NOMO-1 (cell line): ENCODE data around the gene SLC25A34.
A peak's percentile ranks its signal among the peaks of the same experiment; 100 is the strongest.

Experiments used
- DNase-seq, 2 experiments: peaks; one replicate each; lab custom pipeline; 2025; ENCODE audit not compliant: unreplicated experiment in 2 of 2; lab: John Stamatoyannopoulos, UW

SLC25A34 gene

DNA sequence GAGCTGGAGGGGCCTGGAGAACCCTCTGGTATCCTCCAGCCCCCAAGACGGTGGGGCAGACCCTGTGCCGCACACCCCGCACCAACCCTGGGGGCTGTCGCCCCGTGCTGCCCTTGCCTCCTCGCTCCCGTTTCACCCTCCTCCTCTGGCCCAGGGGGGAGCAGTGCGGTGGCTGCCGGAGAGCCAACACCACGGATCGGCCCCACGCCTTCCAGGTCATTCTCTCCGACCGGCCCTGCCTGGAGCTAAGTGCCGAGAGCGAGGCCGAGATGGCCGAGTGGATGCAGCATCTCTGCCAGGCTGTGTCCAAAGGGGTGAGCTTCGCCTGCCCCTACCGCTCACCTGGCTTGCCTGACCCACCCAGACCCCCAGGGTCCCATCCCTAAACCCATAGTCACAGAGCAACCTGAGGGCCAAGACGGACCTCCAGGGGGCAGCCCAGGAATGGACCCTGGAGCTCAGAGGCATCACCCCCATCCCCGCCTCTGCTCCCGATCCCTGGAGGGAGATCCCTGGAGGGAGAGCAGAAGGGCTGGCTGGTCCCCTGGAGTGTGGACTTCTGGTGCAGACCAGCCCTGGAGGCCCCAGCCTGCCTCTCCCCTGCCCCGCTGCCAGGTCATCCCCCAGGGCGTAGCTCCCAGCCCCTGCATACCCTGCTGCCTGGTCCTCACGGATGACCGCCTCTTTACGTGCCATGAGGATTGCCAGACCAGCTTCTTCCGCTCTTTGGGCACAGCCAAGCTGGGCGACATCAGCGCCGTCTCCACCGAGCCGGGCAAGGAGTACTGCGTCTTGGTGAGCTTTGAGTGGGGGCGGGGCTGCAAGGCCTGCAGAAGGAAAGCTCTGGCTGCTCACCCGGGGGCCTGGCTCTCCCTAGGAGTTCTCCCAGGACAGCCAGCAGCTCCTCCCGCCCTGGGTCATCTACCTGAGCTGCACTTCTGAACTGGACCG lies 4.0 kb upstream of the SLC25A34 start:
- no peak for DNase-seq

DNA sequence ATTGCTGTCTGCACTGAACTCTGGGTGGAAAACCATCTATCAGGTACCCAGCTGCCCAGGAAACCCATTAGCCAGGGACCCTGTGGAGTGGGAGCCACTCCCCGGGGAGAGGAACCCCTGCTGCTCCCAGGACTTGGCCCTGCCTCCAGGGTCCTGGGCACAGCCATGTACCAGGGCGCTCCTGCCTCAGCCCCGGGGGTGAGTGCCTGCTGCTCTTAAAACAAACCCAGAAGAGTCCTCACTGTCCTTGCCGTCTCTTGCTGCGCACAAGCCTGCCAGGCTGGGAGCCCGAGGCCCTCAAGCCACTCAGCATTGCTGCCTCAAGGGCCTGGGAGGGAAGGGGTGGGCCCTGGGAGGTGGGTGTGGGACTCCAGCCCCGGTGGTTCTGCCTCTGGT lies 3.4 kb upstream of the SLC25A34 start:
- DNase-seq = no peak

DNA sequence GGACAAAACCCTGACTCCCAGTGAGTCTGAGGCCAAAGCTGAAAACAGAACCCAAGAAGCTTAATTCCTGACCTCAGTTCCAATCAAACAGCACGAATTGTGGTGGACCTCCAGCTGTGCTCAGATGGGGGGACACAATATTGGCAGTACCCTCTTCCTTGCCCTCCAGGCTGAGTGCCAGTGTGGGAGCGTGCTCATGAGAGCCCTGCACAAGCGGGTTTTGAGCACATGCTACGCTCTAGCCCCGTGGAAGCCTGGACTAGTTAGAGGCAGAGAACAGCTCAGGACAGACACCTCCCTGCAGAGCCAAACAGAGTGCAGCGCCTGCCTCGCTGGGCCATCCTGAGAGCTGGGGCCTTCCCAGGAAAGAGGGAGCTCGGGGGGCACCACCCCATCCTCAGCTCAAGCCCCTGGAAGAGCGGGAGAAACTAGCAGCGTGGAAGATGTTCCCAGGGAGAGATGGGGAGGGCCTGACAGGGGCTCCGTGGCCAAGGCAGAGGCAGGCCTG lies 2.8 kb upstream of the SLC25A34 start:
- DNase-seq = no peak

DNA sequence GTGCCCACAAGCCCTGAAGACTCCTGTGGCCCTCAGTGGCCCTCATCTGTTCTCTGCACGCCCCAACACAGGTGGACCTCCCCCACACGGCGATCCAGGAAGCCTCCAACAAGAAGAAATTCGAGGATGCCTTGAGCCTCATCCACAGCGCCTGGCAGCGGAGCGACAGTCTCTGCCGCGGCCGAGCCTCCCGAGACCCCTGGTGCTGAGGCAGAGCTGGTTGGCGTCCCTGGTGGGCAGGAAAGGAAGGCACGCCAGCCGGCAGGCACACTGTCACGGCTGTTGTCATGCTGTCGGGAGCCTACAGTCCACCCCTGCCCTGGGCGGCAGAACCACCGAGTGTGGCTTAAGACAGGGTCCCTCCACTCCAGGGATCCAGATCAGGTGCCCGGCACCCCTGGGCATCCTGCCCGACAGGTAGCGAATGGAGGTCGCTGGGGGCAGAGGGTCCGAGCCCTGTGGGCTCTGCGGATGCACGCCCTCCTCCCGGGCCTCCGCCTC lies 2.3 kb upstream of the SLC25A34 start:
- DNase-seq = no peak

DNA sequence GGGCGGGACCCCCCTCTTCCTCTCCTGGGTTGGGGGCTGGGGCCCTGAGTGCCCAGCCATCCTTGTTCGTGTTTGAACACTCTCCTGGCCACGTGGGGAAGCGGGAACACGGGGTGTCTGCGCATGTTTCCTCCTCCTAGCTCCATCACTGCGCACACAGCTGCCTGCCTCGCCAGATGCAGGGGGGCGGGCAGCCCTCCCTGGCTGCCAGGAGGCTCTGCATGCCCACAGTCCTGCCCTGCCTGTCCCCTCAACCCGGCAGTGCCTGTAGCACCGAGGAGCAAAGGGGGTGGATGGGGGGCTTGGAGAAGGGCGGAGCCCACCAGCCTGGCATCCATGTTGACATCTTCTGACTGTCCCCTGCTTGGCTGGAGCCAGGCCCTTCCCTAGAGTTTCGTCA lies 1.8 kb upstream of the SLC25A34 start:
- DNase-seq = no peak

DNA sequence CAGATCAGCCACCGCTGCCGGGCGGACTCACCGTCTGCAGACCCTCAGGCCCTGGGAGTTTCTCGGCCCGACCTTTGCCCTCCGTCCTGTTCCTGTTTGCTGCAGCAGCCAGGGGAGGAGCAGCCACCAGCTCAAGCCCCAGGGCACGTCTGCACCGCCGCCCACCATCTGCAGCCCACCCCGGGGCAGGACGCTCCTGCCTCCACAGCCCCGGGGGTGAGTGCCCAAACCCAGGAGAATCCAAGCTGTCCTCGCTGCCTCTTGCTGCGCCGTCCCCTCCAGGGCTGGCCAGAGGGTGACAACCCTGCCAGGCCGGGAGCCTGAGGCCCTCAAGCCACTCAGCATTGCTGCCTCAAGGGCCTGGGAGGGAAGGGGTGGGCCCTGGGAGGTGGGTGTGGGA lies 1.2 kb upstream of the SLC25A34 start:
- DNase-seq = no peak

DNA sequence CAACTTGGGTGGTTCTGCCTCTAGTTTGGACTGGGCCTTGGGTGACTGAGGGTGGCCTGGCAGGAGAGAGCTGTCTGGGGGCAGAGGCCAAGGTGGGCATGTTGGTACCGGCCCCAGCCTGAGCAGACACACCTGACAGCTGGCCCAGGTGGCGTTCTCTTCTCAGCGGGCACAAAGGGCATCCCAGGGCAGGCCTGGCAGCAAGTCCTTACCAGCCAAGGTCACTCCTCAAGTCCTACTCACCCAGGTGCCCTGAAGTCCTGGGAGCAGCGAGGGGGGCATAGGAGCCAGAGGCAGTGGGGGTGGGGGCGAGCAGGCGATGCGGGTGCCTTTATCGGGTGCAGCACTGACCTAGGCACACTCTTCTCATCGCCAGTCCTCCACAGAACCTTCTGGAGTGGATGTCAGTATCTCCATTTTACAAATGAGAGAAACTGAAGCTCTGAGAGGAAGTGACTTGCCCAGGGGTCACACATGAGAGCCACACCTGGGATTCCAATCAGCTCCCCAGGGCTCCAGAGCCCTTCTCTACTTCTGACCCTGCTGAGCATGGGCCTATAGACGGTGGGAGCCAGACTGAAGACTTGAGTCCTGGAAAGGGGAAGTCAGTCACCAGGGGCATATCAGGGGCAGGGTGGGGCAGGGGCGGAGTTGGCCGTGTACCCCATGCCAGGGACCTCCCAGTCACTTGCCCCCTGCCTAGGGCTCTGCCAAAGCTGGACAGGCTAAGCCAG lies 587 bp upstream of the SLC25A34 start:
- no peak for DNase-seq

DNA sequence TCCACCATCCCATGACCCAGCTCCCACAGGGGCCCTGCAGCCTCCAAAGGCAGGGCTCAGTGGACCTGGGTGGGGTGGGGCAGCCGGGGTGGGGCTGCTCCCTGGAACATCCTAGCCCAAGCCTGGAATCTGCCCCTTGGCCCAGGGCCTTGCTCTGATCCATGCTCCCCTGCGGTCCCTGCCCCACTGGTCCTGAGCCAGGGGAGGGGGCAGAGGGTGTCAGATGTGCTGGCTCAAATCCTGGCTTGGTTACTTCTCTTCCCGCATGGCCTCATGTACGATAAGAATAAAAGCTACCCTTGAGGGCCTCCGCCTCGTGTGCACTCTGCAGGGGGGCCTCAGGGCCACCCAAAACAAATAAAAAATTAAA lies 819 bp downstream of the SLC25A34 start:
- no peak for DNase-seq

DNA sequence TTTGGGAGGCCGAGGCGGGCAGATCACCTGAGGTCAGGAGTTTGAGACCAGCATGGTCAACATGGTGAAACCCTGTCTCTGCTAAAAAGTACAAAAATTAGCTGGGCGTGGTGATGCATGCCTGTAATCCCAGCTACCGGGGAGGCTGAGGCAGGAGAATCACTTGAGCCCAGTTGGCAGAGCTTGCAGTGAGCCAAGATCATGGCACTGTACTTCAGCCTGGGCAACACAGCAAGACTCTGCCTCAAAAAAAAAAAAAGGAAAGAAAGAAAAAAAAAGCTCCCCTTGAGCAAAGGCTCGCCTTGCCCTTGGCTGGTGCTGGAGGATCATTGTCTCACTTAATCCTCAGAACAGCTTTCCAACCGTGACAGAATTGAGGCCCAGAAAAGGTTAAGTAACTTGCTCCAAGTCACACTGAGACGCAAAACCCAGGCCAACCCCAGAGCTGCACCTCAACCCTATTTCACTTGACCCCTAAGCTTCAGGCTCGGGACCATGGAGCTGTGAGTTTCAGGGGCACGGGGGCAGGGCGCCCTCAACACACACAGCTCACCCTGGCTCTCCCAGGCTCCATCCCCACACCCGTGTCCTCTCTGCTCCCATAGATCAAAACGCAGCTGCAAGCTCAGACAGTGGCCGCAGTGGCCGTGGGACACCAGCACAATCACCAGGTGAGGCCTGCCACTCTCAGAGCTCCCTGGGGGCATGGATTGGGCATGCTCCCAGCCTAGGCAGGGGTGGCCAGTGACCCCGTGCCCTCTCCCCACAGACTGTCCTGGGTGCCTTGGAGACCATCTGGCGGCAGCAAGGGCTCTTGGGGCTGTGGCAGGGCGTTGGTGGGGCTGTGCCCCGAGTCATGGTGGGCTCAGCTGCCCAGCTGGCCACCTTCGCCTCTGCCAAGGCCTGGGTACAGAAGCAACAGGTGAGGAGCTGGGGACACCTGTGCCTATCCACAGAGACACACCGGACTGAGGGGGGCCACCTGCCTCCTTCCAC lies 1.6 kb downstream of the SLC25A34 start:
- DNase-seq = no peak

DNA sequence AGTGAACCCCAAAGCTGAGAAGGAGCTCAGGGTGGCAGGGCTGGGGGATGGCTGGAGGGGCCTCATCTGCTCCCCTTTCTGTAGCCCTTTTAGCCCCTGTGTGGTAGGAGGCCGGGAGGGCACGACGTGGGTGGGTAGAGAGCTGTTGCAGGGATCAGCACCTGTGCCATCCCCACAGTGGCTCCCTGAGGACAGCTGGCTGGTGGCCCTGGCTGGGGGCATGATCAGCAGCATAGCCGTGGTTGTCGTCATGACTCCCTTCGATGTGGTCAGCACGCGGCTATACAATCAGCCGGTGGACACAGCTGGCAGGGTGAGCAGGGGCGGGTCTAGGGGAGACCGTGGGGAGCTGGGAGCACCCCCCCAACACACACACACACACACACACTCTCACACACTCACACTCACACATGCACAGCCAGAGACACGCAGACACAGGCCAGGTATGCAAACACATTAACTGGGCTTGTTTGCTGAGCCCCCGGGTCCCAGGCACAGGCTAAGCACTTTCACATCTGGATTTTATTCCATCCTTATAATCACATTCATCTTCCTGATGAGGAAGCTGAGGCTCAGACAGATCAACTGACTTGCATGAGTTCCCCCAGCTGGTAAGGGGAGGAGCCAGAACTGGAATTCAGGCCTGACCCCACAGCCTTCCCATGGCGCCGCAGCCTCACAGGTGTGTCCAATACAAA lies 2.5 kb downstream of the SLC25A34 start:
- DNase-seq = no peak

DNA sequence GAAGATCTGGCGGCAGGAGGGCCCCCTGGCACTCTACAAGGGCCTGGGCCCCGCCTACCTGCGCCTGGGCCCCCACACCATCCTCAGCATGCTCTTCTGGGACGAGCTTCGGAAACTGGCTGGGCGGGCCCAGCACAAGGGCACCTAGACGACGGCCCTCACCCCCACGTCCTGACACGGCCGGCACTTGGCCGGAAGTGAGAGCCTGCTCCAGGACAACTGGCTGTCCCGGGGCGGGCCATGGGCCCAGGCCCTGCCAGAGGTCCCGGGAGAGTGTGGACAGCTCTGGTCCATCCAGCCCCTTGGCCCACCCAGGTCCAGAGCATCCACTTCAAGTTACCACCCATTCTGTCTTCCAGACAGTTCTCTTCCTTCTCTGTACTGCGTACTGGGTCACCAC lies 3.2 kb downstream of the SLC25A34 start:
- DNase-seq = no peak

DNA sequence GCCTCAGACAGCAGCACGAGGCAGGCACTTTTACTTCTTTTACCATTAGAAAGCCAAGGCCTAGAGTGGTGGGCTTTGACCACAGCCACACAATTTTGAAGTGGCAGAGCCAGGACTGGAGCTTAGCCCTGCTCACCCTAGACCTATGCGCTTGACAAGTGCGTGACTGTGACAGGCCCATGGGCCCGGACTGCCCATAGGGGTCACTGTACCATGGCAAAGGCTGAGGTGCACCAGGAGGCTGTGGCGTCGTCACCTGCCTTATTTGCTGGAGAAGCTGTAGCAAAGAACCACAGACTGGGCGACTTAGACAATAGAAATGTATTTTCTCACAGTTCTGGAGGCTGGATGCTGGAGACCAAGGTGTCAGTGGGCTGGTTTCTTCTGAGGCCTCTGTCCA lies 3.7 kb downstream of the SLC25A34 start:
- no peak for DNase-seq

DNA sequence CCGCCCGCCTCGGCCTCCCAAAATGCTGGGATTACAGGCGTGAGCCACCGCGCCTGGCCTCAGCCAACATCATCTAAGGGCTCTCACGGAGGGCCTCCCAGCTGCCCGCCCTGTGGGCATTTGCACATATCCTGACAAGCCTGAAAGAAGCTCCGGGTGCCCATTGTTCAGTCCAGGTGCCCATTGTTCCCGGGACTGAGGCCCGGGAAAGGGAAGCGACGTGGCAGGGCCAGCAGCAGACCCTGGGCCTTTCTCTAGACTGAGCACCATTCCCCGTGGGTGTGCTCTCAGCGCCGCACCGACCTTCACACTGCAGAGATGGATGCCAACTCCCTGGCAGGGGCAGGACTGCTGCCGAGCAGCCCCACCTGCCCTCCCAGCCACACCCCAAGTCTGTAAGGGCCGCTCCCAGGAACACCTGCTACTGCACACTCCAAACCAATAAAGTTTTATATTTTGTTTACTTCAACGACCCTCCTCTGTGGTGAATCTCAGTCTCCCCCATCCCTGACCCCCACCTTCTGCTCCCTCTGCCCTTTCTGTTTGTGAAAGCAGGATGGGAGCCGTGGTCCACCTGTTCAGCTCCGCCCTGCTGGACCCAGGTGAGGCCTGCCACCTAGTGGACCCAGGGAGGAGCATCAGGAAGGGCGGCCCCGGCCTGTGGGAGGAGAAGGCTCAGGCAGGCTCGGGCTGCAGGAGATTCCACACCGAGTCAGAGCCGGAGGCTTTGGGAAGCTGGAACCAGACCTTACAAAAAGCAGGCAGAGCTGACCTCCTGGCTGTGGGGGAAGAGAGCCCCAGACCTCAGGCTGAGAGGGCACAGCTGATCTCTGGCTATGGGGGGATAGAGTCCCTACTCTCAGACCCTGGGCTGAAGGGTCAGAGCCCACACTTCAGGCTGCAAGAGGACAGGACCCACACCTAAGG lies 5.1 kb downstream of the SLC25A34 start:
- DNase-seq = peak; percentile 11 to 44

DNA sequence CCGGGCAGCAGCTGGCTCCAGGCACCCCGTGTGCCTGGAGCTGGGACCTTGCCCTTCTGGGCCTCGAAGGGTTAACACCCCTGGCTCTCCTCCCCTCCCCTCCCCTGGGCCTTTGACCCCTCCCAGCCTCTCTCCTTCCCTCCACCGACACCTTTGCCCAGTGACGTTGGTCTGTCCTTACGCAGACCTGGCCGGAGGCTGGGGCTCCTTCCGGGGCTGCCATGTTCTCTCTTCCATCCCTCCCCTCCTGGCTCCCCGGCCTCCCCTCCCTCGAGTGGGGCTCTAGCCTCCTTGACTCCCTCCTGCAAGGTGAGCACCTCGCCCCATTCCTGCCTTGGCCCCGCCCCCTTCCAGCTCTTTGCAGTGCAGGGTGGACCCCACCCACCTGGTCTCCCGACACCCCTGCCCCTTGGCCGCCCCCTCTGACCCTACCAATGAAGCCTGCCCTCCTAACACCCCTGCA lies 6.3 kb downstream of the SLC25A34 start, which contains the start of gene TMEM82:
Gene TMEM82, plus strand, starts transcription at position 161 of the 463 bp plus-strand sequence. Its CDS starts 61 bp downstream, at position 222.
- DNase-seq = no peak

DNA sequence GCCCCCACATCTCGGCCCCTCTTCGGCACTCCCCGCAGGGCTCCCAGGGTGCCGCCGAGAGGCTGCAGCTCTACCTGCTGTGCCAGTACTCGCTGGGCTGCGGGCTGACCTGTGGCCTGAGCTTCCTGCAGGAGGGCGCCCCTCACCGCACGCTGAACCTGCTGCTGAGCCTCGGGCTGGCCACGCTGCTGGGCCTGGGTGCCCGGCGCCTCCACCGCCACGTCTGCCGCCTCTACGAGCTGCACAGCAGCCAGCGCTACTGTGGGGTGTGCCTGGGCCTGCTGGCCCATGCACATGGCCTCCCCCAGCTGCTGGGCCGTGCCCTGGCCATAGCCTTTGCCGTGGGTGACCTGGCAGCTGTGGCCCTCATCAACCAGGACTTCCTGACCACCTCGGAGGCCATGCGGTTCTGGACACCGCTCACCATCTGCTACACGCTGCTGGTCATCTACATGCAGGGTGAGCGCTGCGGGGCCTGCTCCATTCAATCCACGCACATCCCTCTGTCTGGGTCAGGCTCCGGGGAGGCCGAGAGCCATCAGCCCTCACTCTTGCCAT lies 8.1 kb downstream of the SLC25A34 start:
- no peak for DNase-seq

DNA sequence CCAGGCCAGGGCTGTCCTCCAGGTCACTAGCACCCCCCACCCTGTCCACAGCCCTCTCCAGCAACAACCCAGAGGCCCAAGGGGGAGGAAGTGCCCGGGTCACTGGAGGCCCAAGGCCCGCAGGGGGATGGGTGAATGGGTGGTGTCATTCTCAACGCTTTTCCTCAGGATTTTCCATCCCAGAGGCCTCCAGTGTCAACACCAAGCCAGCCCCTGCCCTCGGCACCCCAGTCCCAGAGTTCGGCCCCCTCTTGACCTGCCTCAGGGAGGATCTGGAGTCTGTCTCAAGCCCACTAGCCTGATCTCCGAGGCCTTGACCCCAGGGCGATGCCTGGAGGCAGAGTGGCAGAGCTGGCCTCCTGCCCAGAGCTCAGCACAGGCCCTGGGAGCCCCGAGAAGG lies 11.3 kb downstream of the SLC25A34 start:
- no peak for DNase-seq

DNA sequence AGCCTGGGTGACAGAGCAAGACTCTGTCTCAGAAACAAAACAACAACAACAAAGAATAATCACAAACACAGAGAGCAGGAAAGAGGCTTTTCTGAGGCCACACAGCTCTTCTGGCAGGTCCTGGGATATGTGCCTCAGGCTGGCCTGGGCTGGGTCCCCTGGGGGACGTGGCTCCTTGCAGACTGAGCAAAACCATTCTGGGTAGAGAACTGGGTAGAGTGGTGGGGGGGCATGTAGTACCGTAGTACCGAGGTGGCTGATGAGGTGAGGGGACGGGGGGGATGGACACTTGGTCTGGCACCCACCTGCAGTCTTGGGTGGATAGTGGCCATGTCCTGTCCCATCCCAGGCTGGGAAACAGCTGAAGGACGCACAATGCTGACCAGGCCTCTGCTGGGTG lies 12.2 kb downstream of the SLC25A34 start:
- DNase-seq = no peak

DNA sequence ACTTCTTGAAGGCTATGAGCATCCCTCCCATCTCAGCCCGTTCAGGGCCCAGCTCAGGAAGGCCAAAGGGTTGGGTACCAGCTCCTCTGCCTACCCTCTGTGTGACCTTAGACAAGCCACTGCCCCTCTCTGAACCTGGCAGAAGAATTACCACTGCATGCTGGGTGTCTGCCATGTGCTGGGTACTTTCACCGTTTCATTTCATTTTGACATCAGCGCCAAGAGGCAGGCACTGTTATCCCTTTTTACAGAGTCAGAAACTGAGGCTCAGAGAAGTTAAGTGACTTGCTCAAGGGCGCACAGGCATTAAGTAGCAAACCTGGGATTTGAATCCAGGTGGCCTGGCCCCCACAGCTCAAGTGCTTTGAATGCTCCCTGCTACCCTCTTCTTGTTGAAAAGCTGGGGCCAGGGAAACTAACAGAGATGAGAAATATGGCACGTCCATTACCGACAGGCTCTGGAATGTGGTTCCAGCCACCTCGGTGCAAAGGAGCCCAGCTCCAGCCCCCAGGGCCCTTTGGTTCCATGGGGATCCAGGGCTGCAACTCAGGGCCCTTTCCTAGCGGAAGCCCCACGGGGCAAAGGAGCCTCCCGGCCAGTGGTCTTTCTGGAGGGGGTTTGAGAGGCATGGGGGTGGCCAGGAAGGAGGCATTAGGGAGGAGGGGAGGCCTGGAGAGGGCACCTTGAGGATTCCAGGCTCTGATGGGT lies 12.8 kb downstream of the SLC25A34 start:
- DNase-seq = no peak
